HUES48 (cell line): ENCODE results near the gene DPCD.
"Not testable (repeated sequence)": the region's sequence is repeated elsewhere in the genome, so short reads cannot be mapped to it uniquely, and the experiment has no call there.

Source experiments
- H3K27ac ChIP-seq: one replicate; pipeline ENCODE4 v1.7.0; 2013; ENCODE audit warnings: low read depth, low read length, inconsistent platforms
- H3K27me3 ChIP-seq: 2 replicates; pipeline ENCODE4 v1.6.1; 2013; ENCODE audit warnings: mild to moderate bottlenecking, low read length; ENCODE audit not compliant: control insufficient read depth, insufficient read depth
- H3K36me3 ChIP-seq: 2 replicates; pipeline ENCODE4 v1.6.1; 2013; ENCODE audit warnings: low read length; ENCODE audit not compliant: control insufficient read depth, insufficient read depth
- H3K4me1 ChIP-seq: 2 replicates; pipeline ENCODE4 v1.6.1; 2013; ENCODE audit warnings: mild to moderate bottlenecking, low read length; ENCODE audit not compliant: control insufficient read depth, insufficient read depth
- H3K4me3 ChIP-seq: 2 replicates; pipeline ENCODE4 v1.5.1; 2013; ENCODE audit warnings: mild to moderate bottlenecking, low read depth, low read length
- H3K9ac ChIP-seq: 2 replicates; pipeline ENCODE4 v1.6.1; 2013; ENCODE audit warnings: mild to moderate bottlenecking, low read depth, low read length, moderate library complexity
- H3K9me3 ChIP-seq: 2 replicates; pipeline ENCODE4 v1.6.1; 2013; ENCODE audit warnings: low read length; ENCODE audit not compliant: control insufficient read depth, insufficient read depth

DPCD gene

GRCh38 chr10:101593331-101593730 lies 5.2 kb downstream of the DPCD start:
- H3K9me3 ChIP-seq, H3K27ac ChIP-seq, H3K4me3 ChIP-seq, H3K9ac ChIP-seq, H3K27me3 ChIP-seq, H3K4me1 ChIP-seq, H3K36me3 ChIP-seq: not testable (repeated sequence)

DNA sequence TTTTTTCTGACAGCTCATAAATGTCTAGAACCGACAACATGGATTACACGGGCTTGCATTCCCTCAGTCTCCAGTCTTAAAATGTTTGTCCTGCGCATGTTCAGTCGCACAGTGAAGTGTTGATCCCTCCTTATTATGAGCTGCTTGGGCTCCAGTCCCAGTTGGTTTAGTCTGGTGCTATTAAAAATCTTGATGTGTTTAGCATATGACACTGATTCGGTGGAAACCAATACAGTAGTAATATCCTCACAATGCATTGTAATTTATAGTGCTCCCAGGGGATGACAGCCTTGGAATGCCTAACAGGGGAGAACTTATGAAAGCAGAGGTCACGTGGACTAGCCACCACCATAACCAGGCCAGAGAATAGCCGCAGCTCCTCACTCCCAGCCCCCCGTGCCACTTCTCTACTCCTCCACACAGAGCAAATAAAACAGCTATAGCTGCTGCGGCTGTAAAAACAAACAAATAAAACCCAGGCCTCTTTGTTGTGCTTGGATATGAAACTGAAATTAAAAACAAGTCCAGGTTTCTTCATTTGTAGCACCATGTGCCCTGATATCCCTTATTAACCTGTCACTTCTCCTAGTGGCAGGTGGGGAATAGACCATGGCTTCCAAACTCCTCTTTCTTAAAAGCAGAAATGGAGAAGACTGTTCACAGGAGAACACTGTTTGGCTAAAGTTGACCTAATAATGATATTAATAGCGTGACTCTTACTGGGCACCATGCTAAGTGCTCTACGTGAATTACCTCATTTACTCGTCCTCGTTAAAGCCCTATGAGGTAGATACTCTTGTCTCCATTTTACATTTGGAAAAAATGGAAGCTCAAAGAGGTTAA lies 7.7 kb downstream of the DPCD start:
- Histone ChIP-seq H3K9me3 (no peaks in the 10 kb centered on the region), H3K27me3 (no peaks in the 10 kb centered on the region), H3K27ac (no peak overlapping the region), H3K9ac (no peak overlapping the region), H3K36me3 (no peaks in the 10 kb centered on the region), H3K4me1 (no peaks in the 10 kb centered on the region), H3K4me3 (no peak overlapping the region)

DNA sequence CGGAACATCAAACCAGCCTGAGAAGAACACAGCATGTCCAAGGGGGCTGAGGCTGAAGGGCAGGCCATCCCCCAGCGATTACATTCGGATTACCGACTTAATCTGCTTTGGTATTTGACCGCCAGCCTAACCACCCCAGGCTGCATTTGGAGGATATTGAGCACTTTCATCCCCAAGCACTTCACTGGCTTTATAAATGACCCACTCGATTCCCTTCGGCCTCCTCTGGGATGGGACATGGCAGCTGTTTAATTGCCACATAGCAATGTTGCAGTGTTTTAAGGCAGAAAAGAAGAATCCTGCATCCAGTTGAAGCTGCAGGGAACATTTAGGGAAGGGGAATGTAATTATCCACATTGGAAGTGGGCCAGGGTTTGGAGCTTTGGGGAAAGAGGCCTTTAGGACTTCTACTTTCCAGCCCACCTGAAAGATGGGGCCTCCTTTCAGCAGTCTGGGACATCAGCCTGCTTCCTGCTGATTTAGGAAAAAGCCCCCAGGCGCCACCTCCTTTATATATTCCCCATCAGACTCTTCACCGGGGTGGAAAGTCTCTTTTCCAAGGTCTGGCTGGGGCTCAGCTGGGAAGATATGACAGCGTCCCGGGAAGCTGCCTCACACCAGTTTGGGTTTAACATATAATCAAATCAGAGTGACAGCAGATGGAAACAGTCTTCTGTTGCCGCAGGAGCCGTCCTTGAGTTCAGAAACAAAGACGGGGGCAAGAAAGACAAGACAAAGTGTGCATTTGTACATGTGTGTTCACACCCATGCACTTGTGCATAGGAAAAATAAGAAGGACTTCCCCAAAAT lies 9.2 kb downstream of the DPCD start:
- no peak overlapping the region for H3K4me3 ChIP-seq

GRCh38 chr10:101601541-101601940 lies 13.4 kb downstream of the DPCD start:
- Histone ChIP-seq H3K9me3 (no peaks in the 10 kb centered on the region), H3K9ac (no peak overlapping the region), H3K4me1 (0 out of 2 replicates have a peak, but pooled peaks cover 4% of the 10 kb centered on the region), H3K36me3 (no peaks in the 10 kb centered on the region; the same call in 1 of the 2 replicates), H3K27me3 (no peaks in the 10 kb centered on the region), H3K4me3 (no peak overlapping the region), H3K27ac (no peak overlapping the region)

More for the DNA sequence above, 9.2 kb downstream of the DPCD start:
- no peaks in the 10 kb centered on the region; the same call in 1 of the 2 replicates for H3K36me3 ChIP-seq
- 0 out of 2 replicates have a peak, but pooled peaks cover 4% of the 10 kb centered on the region for H3K4me1 ChIP-seq
- H3K9me3 ChIP-seq, result no peaks in the 10 kb centered on the region
- no peak overlapping the region for H3K9ac ChIP-seq
- H3K27ac ChIP-seq, result no peak overlapping the region
- H3K27me3 ChIP-seq, result no peaks in the 10 kb centered on the region

DNA sequence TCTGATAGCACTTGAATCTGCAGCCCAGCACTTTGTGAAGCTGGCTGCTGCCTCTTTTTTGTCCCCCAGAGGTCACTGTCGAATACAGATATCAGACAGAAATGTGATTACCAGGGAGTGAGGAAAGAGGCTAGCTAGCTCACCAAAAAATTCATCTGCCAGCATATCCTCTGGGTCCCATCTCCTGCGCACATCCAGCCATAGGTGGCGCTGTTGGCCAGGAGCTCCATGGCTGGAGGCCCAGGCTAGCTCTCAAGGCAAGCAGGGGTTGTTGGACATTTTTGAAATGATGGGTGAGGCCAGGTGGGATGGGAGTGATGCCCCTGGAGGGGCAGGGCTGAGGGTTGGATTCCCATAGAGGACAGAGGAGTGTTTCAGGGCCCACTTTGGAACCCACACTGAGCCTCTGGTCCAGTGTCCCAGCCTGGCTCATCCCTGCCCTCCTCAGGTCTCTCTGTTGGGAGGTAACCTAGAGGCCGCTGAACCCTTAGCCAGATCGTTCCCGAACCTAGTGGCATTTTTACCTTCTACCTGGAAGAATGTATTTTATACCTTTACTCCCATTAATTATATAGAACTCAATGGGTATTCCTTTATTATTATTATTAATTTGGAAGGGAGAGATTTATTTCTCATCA lies 14.8 kb downstream of the DPCD start:
- H3K4me3 ChIP-seq, result no peak overlapping the region
- H3K27me3 ChIP-seq, result no peaks in the 10 kb centered on the region
- no peaks in the 10 kb centered on the region for H3K9me3 ChIP-seq
- peaks cover 15% of the 10 kb centered on the region for H3K4me1 ChIP-seq
- no peaks in the 10 kb centered on the region; the same call in 1 of the 2 replicates for H3K36me3 ChIP-seq
- no peak overlapping the region for H3K9ac ChIP-seq
- no peak overlapping the region for H3K27ac ChIP-seq

DNA sequence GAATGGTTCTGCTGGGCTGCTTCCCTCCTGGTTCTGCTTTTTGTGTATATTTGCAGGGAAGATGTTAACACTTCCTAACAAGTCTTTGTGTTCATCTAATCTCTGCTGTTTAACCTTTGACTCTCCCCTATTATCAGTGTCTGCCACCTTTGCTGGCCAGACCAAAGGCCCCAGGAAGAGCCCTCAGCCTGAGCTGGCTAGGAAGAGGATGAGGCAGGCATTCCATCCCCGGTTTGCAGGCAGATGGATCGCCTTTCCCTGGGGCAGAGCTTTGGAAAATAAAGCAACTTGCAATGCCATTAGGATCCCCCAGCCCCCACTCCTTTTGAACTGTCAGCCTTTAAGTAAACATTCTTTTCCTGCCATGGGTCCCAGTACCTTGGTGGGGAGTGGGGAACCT lies 19.0 kb downstream of the DPCD start:
- Histone ChIP-seq H3K4me3 (no peak overlapping the region), H3K36me3 (peaks cover 36% of the 10 kb centered on the region), H3K27ac (peak overlapping the region; percentile 60), H3K4me1 (peaks cover 11% of the 10 kb centered on the region), H3K9ac (no peak overlapping the region), H3K27me3 (no peaks in the 10 kb centered on the region), H3K9me3 (no peaks in the 10 kb centered on the region)

- Histone ChIP-seq H3K36me3 (peaks cover 37% of the 10 kb centered on the region), H3K27ac (no peak overlapping the region), H3K9ac (no peak overlapping the region), H3K27me3 (no peaks in the 10 kb centered on the region), H3K4me1 (peaks cover 19% of the 10 kb centered on the region), H3K4me3 (no peak overlapping the region), H3K9me3 (no peaks in the 10 kb centered on the region)
Measured at GRCh38 chr10:101609481-101609880, 21.4 kb downstream of the DPCD start.

DNA sequence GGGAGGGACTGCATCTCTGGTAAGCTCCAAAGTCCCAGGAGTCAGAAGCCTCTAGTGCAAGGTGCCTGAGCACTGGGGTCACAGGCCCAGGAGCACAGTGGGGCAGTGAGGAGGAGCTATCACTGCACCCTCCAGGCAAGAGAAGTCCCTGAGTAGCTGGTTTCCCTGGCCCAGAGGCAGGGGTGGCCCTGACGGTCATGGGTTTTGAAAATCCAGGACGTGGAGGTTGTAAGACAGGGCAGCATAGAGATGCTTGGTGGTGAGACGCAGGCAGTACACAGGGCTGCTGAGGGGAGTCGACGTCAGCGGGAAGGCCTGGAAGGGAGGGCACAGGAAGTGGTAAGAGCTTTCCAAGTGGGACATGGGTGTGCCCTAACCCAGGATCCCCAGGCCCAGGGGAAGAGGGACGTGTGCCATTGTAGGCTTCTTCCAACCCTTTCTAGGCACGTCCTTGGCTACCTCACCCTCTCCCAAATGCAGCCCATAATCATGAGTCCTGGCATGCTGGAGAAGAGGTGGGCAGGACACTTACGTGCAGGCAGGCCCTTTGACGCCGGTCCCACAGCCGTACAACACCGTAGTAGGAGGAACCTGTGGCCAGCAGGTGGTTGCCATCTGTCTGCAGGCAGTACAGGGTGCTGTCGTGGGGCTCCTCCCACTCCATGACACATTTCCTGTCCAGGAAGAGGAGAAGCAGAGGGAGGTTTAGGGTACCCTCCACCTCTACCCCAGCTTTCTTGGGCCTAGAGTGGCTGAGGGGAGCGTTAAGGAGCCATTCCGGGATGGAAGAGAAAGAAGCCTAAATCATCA lies 23.2 kb downstream of the DPCD start:
- Histone ChIP-seq H3K4me3 (no peak overlapping the region), H3K9ac (no peak overlapping the region), H3K9me3 (no peaks in the 10 kb centered on the region), H3K36me3 (peaks cover 37% of the 10 kb centered on the region), H3K27ac (no peak overlapping the region), H3K27me3 (no peaks in the 10 kb centered on the region), H3K4me1 (peaks cover 30% of the 10 kb centered on the region)

DNA sequence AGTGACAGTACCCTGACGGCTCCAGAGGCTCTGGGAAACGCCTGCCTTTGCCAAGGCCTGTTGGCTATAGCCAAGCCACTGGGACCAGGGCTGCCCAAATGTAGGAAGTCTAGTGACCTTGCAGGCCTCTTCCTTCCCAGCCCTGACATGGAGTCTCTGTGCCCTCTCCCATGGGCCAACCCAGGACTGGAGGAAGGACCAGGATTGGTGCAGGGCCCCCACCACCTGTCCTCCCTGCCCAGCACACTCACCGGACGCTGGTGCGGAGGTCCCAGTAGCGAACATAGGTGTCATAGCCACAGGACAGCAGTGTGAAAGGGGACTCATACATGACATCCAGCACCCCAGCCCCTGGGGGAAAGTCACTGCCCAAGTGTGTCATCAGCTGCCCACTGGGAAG lies 24.0 kb downstream of the DPCD start:
- H3K4me1 ChIP-seq, result peaks cover 29% of the 10 kb centered on the region
- peaks cover 37% of the 10 kb centered on the region for H3K36me3 ChIP-seq
- no peak overlapping the region for H3K27ac ChIP-seq
- H3K9ac ChIP-seq, result no peak overlapping the region
- no peak overlapping the region for H3K4me3 ChIP-seq
- H3K27me3 ChIP-seq, result no peaks in the 10 kb centered on the region
- no peaks in the 10 kb centered on the region for H3K9me3 ChIP-seq

DNA sequence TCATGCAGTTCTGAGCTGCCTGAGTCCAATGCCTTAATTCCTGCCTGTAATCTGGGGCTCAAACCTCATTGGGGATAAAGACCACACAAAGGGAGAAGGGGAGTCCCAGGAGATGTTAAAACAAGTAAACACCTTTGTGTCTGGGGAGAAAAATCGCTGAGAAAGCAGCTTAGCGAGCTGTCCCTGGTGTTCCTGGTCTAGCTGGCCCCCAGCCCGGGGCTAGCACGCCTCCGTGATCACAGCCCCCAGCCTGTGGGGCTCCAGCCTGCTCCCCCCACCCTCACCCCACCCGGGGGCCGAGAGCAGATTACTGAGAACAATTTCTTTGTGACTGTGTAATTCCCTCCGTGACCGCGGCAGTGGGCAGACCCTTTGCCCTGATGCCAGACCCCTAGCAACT lies 24.8 kb downstream of the DPCD start:
- H3K9me3 ChIP-seq, result no peaks in the 10 kb centered on the region
- peaks cover 24% of the 10 kb centered on the region for H3K4me1 ChIP-seq
- no peak overlapping the region for H3K9ac ChIP-seq
- peaks cover 37% of the 10 kb centered on the region for H3K36me3 ChIP-seq
- H3K27me3 ChIP-seq, result no peaks in the 10 kb centered on the region
- H3K4me3 ChIP-seq, result no peak overlapping the region
- no peak overlapping the region for H3K27ac ChIP-seq
